Inflammatory macrophage treated with lipopolysaccharide for 1 hour (primary cell): Measurements from ENCODE around the gene CCDC197.
A peak's percentile ranks its signal among the peaks of the same experiment; 100 is the strongest.

Experiments used
- DNase-seq, 2 donors: peaks; one replicate each; pipeline ENCODE4 v3.0.0-alpha.2; 2020 to 2022

Gene CCDC197

GRCh38 chr14:93962701-93963601 lies 34.1 kb upstream of the CCDC197 start:
- DNase-seq, result no peak

GRCh38 chr14:93963692-93964091 lies 33.4 kb upstream of the CCDC197 start:
- no peak for DNase-seq

- DNase-seq, result no peak
Observed at GRCh38 chr14:93964281-93964680, 32.8 kb upstream of the CCDC197 start.

DNA sequence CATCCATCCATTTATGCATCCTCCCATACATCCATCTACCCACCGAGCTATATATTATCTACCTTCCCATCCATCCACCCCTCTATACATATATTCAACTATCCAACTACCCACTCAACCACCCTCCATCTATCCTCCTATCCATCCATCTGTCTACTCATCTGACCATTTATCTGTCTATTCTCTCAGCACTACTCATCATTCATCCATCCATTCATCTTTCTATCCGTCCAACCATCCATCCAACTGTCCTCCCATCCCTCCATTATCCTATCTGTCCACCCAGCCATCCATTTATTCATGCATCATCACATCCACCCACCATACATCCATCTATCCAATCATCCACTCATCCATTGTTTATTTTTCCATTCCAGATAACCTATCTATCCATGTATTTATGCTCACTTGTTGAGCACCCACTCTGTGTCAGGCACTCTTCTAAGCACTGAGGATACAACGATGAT lies 32.2 kb upstream of the CCDC197 start:
- DNase-seq, result no peak

DNA sequence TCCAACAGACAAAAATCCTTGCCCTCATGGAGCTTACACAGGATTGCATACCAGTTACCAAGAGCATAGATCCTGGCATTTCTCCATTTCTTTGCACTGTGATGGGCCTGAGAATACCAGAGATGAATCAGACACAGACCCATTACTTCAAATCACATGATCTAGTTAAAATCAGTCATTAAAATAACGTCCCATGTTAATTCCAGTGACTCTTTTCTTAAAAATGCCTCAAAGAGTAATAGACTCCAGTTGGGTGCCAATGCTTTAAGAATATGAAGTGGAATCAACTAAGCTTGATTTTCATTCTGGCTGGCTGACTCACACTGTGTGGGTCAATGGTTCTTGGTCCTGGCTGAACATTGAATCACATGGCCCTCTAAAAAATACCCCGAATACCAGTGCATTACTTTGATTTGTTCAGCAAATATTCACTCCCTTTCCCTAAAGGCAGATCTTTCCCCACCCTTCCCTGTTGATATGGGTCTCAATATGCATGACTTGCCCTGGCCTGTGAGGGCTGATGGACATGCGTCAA lies 31.7 kb upstream of the CCDC197 start:
- DNase-seq, result peak; percentile 32 to 64

GRCh38 chr14:93965946-93966474 lies 31.1 kb upstream of the CCDC197 start:
- no peak for DNase-seq

DNA sequence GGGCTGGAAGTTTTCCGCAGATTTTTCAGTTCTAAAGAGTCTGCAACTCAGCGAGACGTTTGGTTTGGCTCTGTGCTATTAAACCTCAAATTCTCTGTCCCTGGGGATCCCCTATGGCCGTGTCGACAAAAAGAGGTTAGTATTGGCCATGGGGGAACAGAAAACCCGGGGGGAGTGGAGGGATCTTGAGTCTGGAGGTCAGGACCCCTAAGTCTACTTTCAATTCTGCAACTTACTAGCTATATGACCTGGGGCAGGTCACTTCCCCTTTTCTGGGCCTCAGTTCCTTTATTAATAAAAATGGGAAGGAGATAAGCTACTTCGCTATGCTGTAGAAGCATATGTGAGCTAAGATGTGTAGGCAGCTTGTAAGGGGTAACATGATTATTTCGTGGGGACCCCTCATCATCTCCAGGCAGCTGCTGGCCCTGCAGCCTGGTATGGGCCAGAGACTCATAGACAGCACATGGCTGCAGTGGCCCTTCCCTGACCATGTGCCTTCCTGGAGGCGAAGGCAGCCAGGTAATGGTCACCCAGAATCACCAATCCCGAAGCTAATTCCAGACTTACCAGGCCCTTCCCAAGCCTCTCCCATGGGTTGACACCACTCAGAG lies 29.4 kb upstream of the CCDC197 start:
- DNase-seq, result peak; percentile 52 to 63

GRCh38 chr14:93969082-93969828 lies 27.8 kb upstream of the CCDC197 start:
- DNase-seq, result no peak

- no peak for DNase-seq
Observed at GRCh38 chr14:93970585-93970964, 26.5 kb upstream of the CCDC197 start.

DNA sequence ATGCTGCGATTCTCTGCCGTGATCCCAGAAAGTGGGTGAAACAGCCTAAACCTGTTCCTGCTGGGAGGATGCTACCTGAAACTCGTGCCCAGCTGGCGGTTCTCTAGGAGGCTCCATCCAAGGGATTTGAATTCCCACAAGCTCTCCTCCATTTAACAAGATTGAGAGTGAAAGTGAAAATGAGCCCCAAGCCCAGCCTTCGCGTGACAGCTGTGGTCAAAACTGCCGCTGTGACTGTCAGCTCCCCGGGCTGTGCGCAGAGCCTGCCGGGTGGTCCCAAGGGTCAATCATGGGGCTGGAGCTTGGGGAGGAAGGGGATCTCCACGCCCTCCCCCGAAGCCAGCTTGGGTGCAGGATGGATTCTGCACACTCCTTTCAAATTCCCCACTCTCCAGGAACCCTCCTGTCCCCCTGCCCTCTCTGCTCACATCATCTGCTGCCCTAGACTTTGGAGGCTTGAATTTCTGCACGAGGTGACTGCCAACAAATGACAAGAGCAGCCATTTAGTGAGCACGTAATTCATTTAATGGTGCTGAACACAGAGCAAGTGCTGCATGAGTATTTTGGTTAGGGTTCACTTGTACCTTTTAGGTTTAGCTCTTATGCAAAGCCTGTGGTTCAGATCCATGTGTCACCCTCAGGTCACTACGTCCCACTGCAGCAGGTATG lies 26.0 kb upstream of the CCDC197 start:
- DNase-seq, result peak in 1 of 2 donors; percentile 52

DNA sequence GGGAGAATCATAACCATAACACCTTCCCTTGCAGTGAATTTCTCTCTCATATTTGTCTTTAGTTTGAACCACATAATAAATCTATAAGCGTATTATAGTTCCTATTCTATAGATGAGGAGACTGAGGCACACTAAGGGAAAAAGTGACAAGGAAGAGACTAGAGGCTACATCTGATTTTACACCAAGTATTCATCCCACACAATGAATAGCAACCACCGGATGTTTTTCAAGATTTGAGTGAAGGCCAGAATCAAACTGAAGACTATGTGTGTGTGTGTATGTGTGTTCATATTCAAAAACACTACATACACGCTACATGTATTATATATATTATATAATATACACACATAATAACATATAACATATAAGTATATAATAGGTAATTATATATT lies 25.5 kb upstream of the CCDC197 start:
- no peak for DNase-seq

DNA sequence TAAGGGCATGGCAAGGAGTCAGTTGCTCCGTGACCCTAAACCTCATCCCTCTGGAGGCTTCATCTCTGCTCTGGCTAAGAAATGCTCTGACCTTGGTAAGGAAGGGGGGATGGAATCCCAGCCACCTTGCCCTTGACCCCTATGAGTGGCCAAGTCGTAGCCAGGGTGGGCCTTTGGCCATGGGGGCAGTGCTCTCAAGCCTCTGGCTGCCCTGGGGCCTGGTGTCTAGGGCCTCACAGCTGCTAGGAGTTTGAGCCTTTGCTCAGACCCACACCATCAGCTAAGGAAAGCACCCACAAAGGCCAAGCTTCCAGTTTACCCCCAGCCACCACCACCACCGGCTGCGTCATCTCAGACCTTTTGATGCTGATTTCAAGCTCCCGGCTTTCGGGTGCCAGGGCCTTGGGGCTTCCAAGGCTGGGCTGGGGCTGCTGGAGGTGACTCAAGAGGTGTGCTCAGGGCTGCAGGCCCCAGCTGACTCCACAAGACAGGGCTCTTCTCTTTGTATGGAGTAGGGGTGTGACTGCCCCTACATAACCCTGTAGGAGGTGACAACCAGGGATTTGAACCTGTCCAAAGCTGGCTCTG lies 24.4 kb upstream of the CCDC197 start:
- DNase-seq, result no peak

- no peak for DNase-seq
Observed at GRCh38 chr14:93973607-93974006, 23.5 kb upstream of the CCDC197 start.

GRCh38 chr14:93974299-93974698 lies 22.8 kb upstream of the CCDC197 start:
- DNase-seq, result no peak

DNA sequence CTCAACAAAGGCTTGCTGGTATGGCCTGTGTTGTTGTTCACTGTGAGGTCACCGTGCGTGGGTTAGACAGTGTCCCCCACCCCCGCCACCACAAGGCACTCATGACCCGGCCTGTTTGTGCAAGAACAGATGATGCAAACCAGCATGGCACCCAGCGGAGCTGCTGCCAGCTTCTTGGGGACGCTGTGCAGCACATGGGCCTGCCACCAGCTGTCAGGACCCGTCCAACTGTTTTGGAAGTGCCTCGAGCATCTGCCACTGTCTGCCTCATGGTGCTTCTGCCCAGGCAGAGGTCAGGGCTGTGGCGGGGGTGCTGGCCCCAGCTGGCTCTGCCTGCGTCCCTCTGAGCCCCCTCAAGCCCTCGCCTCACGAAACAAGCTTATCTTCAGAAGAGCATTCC lies 22.3 kb upstream of the CCDC197 start:
- peak; percentile 83 to 94 for DNase-seq

- no peak for DNase-seq
Observed at GRCh38 chr14:93975791-93976476, 21.2 kb upstream of the CCDC197 start.

DNA sequence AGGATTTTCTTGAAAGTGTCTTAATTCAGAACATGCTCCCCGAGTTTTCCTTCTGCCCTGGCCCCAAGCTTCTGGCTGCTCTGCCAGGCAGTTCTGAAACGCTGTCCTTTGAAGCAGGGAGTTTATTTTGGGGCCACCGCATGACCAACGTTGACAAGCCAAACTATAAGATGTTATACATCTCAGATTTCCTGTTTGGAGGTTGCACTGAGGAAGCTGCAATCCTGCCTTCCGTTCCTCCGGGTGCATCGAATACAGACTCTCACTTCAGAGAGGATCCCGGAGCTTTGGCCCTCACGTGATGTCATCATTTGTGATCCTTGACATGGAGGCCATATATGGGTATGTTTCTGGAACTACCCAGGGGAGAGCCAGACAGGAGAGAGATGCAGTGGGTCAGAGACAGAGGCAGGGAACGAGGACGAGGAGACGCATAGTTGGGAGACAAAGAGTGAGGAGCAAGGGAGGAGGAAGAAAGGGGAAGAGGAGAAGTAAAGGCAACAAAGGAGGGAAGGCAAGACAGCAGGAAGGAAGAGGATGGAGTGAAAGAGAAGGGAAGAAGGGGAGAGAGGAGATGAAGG lies 20.5 kb upstream of the CCDC197 start, which contains the start of gene ASB2:
Gene ASB2 (minus strand): TSS at position 94 of the 581 bp plus-strand sequence. CDS start 12,031 bp downstream, outside the sequence.
- no peak for DNase-seq

- DNase-seq, result no peak
Observed at GRCh38 chr14:93977171-93977570, 19.9 kb upstream of the CCDC197 start.

- no peak for DNase-seq
Observed at GRCh38 chr14:93977790-93978581, 19.1 kb upstream of the CCDC197 start.

DNA sequence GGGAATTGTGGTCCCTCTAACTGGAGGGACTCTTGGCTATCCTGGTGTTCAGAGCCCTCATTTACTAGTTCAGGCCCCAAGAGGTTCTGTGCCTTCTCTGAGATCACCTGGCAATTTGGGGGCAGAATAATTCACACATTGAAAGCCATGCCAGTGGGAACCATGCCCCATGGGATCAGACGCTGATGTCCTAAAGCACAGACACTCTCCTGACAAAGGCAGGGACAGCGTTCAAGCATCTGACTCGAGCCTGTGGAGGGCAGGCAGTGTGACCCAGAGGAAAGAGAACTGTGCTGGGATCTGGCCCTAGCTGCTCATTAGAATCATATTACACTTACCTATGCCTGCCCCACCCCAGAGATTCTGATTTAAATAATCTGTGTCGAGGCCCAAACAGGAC lies 18.4 kb upstream of the CCDC197 start:
- DNase-seq, result no peak
